ENCODE measurements around the gene RALGDS. TPM values are rescaled to one million over a fixed set of nuclear protein-coding genes. Genes with fewer than 3 reads are reported as not detected.

The RALGDS gene
- total RNA-seq, 1 experiment from 2014 or later, result 13.7 TPM

- H3K27ac Mint-ChIP-seq (ENCODE audit: unreplicated experiment), result no peak overlapping the region
- no TSS peak for BruUV-seq (replicated peaks)
- CTCF ChIA-PET, result no interaction called here
These were observed 54.0 kb downstream of the RALGDS start for GRCh38 chr9:133067006-133067405.

GRCh38 chr9:133066181-133066983, 54.7 kb downstream of the RALGDS start:
- CTCF ChIA-PET, result no interaction called here
- no TSS peak for BruUV-seq (replicated peaks)
- Mint-ChIP-seq H3K36me3 (ENCODE audit: insufficient read depth, unreplicated experiment) (no peaks in the 10 kb centered on the region), H3K9me3 (ENCODE audit: low read depth, unreplicated experiment) (no peaks in the 10 kb centered on the region), H3K27me3 (ENCODE audit: unreplicated experiment) (no peaks in the 10 kb centered on the region), H3K4me3 (ENCODE audit: low read depth, unreplicated experiment) (no peak overlapping the region), H3K27ac (ENCODE audit: unreplicated experiment) (no peak overlapping the region), H3K4me1 (ENCODE audit: low read depth, unreplicated experiment) (no peaks in the 10 kb centered on the region)
- no peak for DNase-seq
- TF ChIP-seq, protein P1, sequence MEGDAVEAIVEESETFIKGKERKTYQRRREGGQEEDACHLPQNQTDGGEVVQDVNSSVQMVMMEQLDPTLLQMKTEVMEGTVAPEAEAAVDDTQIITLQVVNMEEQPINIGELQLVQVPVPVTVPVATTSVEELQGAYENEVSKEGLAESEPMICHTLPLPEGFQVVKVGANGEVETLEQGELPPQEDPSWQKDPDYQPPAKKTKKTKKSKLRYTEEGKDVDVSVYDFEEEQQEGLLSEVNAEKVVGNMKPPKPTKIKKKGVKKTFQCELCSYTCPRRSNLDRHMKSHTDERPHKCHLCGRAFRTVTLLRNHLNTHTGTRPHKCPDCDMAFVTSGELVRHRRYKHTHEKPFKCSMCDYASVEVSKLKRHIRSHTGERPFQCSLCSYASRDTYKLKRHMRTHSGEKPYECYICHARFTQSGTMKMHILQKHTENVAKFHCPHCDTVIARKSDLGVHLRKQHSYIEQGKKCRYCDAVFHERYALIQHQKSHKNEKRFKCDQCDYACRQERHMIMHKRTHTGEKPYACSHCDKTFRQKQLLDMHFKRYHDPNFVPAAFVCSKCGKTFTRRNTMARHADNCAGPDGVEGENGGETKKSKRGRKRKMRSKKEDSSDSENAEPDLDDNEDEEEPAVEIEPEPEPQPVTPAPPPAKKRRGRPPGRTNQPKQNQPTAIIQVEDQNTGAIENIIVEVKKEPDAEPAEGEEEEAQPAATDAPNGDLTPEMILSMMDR (IDR thresholded peaks at IDR 0.05; ENCODE audit: unreplicated experiment), result no peak
- intact Hi-C loops (cut with micrococcal nuclease; ENCODE audit: unreplicated experiment), result no loop called here

More at GRCh38 chr9:133067006-133067405, 54.0 kb downstream of the RALGDS start:
- H3K9me3 Mint-ChIP-seq (ENCODE audit: low read depth, unreplicated experiment), result no peaks in the 10 kb centered on the region
- TF ChIP-seq, protein P1 (IDR thresholded peaks at IDR 0.05; ENCODE audit: unreplicated experiment), result no peak
- DNase-seq, result no peak
- H3K4me3 Mint-ChIP-seq (ENCODE audit: low read depth, unreplicated experiment), result no peak overlapping the region
- H3K36me3 Mint-ChIP-seq (ENCODE audit: insufficient read depth, unreplicated experiment), result no peaks in the 10 kb centered on the region
- no peaks in the 10 kb centered on the region for H3K27me3 Mint-ChIP-seq (ENCODE audit: unreplicated experiment)
- intact Hi-C loops (cut with micrococcal nuclease; ENCODE audit: unreplicated experiment), result no loop called here
- H3K4me1 Mint-ChIP-seq (ENCODE audit: low read depth, unreplicated experiment), result no peaks in the 10 kb centered on the region

- Mint-ChIP-seq H3K27ac (ENCODE audit: unreplicated experiment) (no peak overlapping the region), H3K36me3 (ENCODE audit: insufficient read depth, unreplicated experiment) (no peaks in the 10 kb centered on the region), H3K4me1 (ENCODE audit: low read depth, unreplicated experiment) (no peaks in the 10 kb centered on the region), H3K27me3 (ENCODE audit: unreplicated experiment) (no peaks in the 10 kb centered on the region), H3K9me3 (ENCODE audit: low read depth, unreplicated experiment) (no peaks in the 10 kb centered on the region), H3K4me3 (ENCODE audit: low read depth, unreplicated experiment) (no peak overlapping the region)
- no TSS peak for BruUV-seq (replicated peaks)
- intact Hi-C loops (cut with micrococcal nuclease; ENCODE audit: unreplicated experiment), result no loop called here
- DNase-seq, result no peak
- TF ChIP-seq, protein P1 (IDR thresholded peaks at IDR 0.05; ENCODE audit: unreplicated experiment), result no peak
- CTCF ChIA-PET, result no interaction called here
These were observed 56.0 kb downstream of the RALGDS start for GRCh38 chr9:133065070-133065388.

DNA sequence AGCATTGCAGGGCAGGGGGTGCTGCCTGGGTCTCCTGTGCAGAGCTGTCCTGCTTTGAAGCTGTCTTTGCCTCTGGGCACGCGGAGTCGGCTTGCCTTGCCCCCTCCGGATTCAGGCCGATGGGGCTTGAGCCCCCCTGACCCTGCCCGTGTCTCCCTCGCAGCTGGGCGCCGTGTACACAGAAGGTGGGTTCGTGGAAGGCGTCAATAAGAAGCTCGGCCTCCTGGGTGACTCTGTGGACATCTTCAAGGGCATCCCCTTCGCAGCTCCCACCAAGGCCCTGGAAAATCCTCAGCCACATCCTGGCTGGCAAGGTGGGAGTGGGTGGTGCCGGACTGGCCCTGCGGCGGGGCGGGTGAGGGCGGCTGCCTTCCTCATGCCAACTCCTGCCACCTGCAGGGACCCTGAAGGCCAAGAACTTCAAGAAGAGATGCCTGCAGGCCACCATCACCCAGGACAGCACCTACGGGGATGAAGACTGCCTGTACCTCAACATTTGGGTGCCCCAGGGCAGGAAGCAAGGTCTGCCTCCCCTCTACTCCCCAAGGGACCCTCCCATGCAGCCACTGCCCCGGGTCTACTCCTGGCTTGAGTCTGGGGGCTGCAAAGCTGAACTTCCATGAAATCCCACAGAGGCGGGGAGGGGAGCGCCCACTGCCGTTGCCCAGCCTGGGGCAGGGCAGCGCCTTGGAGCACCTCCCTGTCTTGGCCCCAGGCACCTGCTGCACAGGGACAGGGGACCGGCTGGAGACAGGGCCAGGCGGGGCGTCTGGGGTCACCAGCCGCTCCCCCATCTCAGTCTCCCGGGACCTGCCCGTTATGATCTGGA, 56.6 kb downstream of the RALGDS start:
- BruUV-seq (replicated peaks), result no TSS peak
- intact Hi-C loops (cut with micrococcal nuclease; ENCODE audit: unreplicated experiment), result no loop called here
- H3K27ac Mint-ChIP-seq (ENCODE audit: unreplicated experiment), result no peak overlapping the region
- no peak overlapping the region for H3K4me3 Mint-ChIP-seq (ENCODE audit: low read depth, unreplicated experiment)
- no peaks in the 10 kb centered on the region for H3K9me3 Mint-ChIP-seq (ENCODE audit: low read depth, unreplicated experiment)
- DNase-seq, result no peak
- CTCF ChIA-PET, result no interaction called here
- H3K27me3 Mint-ChIP-seq (ENCODE audit: unreplicated experiment), result no peaks in the 10 kb centered on the region
- no peaks in the 10 kb centered on the region for H3K36me3 Mint-ChIP-seq (ENCODE audit: insufficient read depth, unreplicated experiment)
- TF ChIP-seq, protein P1 (IDR thresholded peaks at IDR 0.05; ENCODE audit: unreplicated experiment), result no peak
- no peaks in the 10 kb centered on the region for H3K4me1 Mint-ChIP-seq (ENCODE audit: low read depth, unreplicated experiment)
